Measurements from ENCODE around the gene CPED1. TPM values are rescaled to one million over a fixed set of nuclear protein-coding genes. Genes with fewer than 3 reads are reported as not detected.

The CPED1 gene
- total RNA-seq, 1 donor from 2014 or later: 25.8 TPM

Small RNA genes lying within 50 kb of the gene (small RNA-seq; reads per million reads assigned to genes)
- not detected for gene HMGN1P18 (ENCODE audit: low replicate concordance)
- gene RNA5SP240 (ENCODE audit: low replicate concordance): not detected
- gene RNA5SP241 (ENCODE audit: low replicate concordance): not detected
- not detected for gene RNU6-517P (ENCODE audit: low replicate concordance)

Other genes with a start within 250 kb of the CPED1 start
- gene TSPAN12, start 130.6 kb upstream of the CPED1 start, total RNA-seq: 8.4 TPM
- gene ING3, start 37.9 kb upstream of the CPED1 start, total RNA-seq: 14.8 TPM